Measurements from ENCODE around the gene TUFT1. TPM values are rescaled to one million over a fixed set of nuclear protein-coding genes. Genes with fewer than 3 reads are reported as not detected.

The TUFT1 gene
- total and polyA plus RNA-seq, 2 of the 13 experiments (the other 11 are each of a cell fraction or from before 2014, with no cell fraction given): 6.4 to 7.3 TPM

- TF ChIP-seq FOXP1 (IDR thresholded peaks at IDR 0.05): no peak
- no peak for TF ChIP-seq FOXP1 (CRISPR knock-in tag; IDR thresholded peaks at IDR 0.05)
- TF ChIP-seq TBX3 (IDR thresholded peaks at IDR 0.05; ENCODE audit: borderline replicate concordance): no peak
- no peak for TF ChIP-seq FOXC1 (CRISPR knock-in tag; IDR thresholded peaks at IDR 0.05; ENCODE audit: borderline replicate concordance)
- no peak for TF ChIP-seq NFKB2 (CRISPR knock-in tag; IDR thresholded peaks at IDR 0.05; ENCODE audit: borderline replicate concordance)
Measured at GRCh38 chr1:151613282-151613780, 73.2 kb downstream of the TUFT1 start (continued).

GRCh38 chr1:151615711-151616504 is 75.8 kb downstream of the TUFT1 start:
- DNase-seq (ENCODE audit: low spot score) (no peak), ATAC-seq (no peak), FAIRE-seq (no peak)
- BruUV-seq (replicated peaks): no TSS peak
- Histone ChIP-seq H3K27me3 (ENCODE audit: control insufficient read depth in 1 of 2, insufficient read depth in 2 of 2, low read length in 2 of 2) (no peaks in the 10 kb centered on the region), H3K4me2 (ENCODE audit: low read depth, low read length) (0 out of 2 replicates have a peak overlapping the region, but pooled peaks have one; percentile 9), H3K36me3 (replicated peaks in 1 of 2; ENCODE audit: control insufficient read depth in 1 of 2, insufficient read depth in 2 of 2, low read length in 2 of 2) (no peaks in the 10 kb centered on the region), H3K9me3 (ENCODE audit: low read length) (no peaks in the 10 kb centered on the region), H3K9ac (ENCODE audit: insufficient read depth, low read depth, low read length) (no peak overlapping the region), H3K79me2 (ENCODE audit: insufficient read depth, low read length) (peaks cover 33% of the 10 kb centered on the region), H2AFZ (ENCODE audit: low read length) (no peak overlapping the region), H3K27ac (ENCODE audit: extremely low read length, insufficient read depth, low read length) (no peak overlapping the region), H4K20me1 (ENCODE audit: insufficient read depth, low read length) (no peaks in the 10 kb centered on the region), H3K4me3 (replicated peaks in 1 of 3; ENCODE audit: insufficient read depth in 1 of 3, low read depth in 2 of 3, low read length in 3 of 3) (no peak overlapping the region), H3K4me1 (ENCODE audit: insufficient read depth, low read length) (peaks cover 78% of the 10 kb centered on the region)
- CTCF ChIA-PET (ENCODE audit: low intra/inter-chr PET ratio, low total read pairs): no interaction called here
- POLR2A ChIA-PET: no interaction called here
- WGBS (ENCODE audit: low lambda C conversion rate): 62% methylated on average over 4 of the region's 4 CpGs
- in situ Hi-C loops (cut with HindIII; ENCODE audit: extremely low pct_ligation_motif_present, low pct_unique_long_range_greater_than_20kb) (no loop called here), intact Hi-C loops (cut with micrococcal nuclease; ENCODE audit: unreplicated experiment) (no loop called here)
- TF ChIP-seq PHF21A (CRISPR knock-in tag; IDR thresholded peaks at IDR 0.05) (no peak), PLSCR1 (CRISPR knock-in tag; IDR thresholded peaks at IDR 0.05; ENCODE audit: borderline replicate concordance) (no peak), HNRNPUL1 (IDR thresholded peaks at IDR 0.05; ENCODE audit: low read depth, low read length) (no peak), KAT7 (CRISPR knock-in tag; IDR thresholded peaks at IDR 0.05; ENCODE audit: borderline replicate concordance) (no peak), TOPORS (CRISPR knock-in tag; IDR thresholded peaks at IDR 0.05) (no peak), SIX4 (CRISPR knock-in tag; IDR thresholded peaks at IDR 0.05) (no peak), PCBP2 (optimal IDR thresholded peaks at IDR 0.05; ENCODE audit: low read depth, low read length, poor library complexity, severe bottlenecking) (no peak), ZNF431 (CRISPR knock-in tag; IDR thresholded peaks at IDR 0.05; ENCODE audit: borderline replicate concordance, low read depth) (no peak), KDM4B (CRISPR knock-in tag; IDR thresholded peaks at IDR 0.05) (no peak), TBP (CRISPR knock-in tag; IDR thresholded peaks at IDR 0.05) (no peak), KMT2B (CRISPR knock-in tag; IDR thresholded peaks at IDR 0.05) (no peak), ZNF740 (CRISPR knock-in tag; IDR thresholded peaks at IDR 0.05) (no peak), EHMT2 (IDR thresholded peaks at IDR 0.05; ENCODE audit: borderline replicate concordance, low read depth, low read length) (no peak)
- TF ChIP-seq, protein P1, sequence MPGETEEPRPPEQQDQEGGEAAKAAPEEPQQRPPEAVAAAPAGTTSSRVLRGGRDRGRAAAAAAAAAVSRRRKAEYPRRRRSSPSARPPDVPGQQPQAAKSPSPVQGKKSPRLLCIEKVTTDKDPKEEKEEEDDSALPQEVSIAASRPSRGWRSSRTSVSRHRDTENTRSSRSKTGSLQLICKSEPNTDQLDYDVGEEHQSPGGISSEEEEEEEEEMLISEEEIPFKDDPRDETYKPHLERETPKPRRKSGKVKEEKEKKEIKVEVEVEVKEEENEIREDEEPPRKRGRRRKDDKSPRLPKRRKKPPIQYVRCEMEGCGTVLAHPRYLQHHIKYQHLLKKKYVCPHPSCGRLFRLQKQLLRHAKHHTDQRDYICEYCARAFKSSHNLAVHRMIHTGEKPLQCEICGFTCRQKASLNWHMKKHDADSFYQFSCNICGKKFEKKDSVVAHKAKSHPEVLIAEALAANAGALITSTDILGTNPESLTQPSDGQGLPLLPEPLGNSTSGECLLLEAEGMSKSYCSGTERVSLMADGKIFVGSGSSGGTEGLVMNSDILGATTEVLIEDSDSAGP (CRISPR knock-in tag; IDR thresholded peaks at IDR 0.05; ENCODE audit: borderline replicate concordance): no peak
- TF ChIP-seq, protein P2, sequence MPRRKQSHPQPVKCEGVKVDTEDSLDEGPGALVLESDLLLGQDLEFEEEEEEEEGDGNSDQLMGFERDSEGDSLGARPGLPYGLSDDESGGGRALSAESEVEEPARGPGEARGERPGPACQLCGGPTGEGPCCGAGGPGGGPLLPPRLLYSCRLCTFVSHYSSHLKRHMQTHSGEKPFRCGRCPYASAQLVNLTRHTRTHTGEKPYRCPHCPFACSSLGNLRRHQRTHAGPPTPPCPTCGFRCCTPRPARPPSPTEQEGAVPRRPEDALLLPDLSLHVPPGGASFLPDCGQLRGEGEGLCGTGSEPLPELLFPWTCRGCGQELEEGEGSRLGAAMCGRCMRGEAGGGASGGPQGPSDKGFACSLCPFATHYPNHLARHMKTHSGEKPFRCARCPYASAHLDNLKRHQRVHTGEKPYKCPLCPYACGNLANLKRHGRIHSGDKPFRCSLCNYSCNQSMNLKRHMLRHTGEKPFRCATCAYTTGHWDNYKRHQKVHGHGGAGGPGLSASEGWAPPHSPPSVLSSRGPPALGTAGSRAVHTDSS (CRISPR knock-in tag; conservative IDR thresholded peaks at IDR 0.05): no peak
